ENCODE measurements around the gene TMEM151A.

TMEM151A gene

DNA sequence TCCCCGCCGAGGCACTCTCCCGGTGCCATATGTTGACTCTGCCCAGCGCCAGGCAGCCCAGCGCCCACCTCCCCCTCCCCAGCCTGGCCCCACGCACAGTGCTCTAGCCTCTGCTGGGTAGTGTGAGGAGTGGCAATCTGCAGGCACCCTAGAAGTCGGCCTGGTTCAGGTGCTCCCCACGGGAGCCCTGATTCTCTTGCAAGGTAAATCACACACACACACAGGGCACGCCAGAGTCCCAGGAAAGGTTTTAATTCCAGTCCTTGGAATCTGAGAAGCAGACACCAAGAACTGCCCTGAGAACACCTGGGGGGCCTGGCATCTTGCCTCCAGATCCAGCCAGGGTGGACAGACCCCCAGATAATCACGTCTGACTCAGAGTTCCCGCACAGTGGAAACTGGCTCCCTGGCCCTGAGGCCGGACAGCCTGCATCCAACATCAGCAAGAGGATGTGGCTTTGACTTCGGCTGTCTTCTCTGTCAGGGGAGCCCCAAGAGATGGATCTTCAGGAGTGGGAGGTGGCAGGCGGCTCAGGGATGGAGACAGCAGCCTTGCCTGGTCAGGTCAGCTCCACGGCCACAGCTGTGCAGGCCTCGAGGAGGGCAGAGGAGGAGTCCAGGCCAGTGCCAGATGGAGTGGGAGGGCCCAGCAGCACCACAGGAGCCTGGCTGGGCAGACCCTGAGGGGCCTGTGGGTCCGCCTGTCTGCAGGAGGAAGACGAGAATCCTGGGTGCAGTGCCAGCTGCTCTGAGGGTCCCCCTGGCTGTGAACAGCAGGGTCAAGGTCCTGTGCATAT is 45.6 kb downstream of the TMEM151A start:
- H3K4me3 ChIP-seq (ENCODE audit: low read depth, low read length) = no peak overlapping the region
- TF ChIP-seq, protein P1, sequence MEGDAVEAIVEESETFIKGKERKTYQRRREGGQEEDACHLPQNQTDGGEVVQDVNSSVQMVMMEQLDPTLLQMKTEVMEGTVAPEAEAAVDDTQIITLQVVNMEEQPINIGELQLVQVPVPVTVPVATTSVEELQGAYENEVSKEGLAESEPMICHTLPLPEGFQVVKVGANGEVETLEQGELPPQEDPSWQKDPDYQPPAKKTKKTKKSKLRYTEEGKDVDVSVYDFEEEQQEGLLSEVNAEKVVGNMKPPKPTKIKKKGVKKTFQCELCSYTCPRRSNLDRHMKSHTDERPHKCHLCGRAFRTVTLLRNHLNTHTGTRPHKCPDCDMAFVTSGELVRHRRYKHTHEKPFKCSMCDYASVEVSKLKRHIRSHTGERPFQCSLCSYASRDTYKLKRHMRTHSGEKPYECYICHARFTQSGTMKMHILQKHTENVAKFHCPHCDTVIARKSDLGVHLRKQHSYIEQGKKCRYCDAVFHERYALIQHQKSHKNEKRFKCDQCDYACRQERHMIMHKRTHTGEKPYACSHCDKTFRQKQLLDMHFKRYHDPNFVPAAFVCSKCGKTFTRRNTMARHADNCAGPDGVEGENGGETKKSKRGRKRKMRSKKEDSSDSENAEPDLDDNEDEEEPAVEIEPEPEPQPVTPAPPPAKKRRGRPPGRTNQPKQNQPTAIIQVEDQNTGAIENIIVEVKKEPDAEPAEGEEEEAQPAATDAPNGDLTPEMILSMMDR (IDR thresholded peaks at IDR 0.05; ENCODE audit: borderline replicate concordance, insufficient read depth, low read depth, low read length) = no peak

DNA sequence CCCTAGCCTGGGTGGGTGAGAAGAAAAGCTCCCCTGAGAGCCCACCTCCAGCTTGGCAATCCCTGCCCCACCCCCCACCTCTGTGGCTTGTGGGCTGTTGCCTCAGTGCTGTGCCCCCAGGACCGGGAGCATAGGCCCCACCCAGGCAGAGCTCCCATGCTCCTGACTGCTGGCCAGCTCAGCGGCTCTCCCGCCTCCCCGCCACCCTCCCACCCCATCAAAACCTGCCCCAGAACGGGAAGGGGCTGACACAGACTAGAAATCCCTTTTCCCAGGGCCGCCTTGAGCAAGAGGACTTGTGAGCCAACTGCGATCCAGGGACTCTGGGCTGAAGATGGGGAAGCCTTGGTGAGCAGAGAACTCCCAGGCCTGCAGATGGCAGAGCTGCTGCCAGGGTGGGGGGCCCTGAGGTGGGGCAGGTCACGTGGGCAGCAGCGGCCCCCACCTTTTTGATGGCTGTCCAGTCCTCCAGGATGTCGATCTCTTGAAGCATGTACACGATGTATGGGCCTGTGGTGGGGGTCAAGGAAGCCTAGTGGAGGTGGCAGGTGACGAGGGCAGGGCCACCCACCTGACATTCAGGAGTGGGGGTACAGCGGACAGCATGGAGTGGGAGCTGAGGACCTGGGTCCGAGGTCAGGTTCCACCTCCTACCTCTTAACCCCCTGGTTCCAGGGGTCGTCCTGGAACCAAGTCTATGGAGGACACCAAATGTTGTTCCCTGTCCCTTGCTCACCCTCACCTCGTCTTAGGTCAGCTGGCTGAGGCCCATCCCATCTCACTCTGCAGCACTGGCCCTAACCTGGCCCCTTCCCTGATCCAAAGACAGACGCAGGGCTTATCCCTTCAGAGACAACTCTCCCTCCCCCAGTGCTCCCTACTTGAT is 46.8 kb downstream of the TMEM151A start:
- TF ChIP-seq, protein P1 (IDR thresholded peaks at IDR 0.05; ENCODE audit: borderline replicate concordance, insufficient read depth, low read depth, low read length) = no peak
- no peak overlapping the region for H3K4me3 ChIP-seq (ENCODE audit: low read depth, low read length)

GRCh38 chr11:66339162-66339675 is 47.5 kb downstream of the TMEM151A start:
- H3K4me3 ChIP-seq (ENCODE audit: low read depth, low read length) = no peak overlapping the region
- TF ChIP-seq, protein P1 (IDR thresholded peaks at IDR 0.05; ENCODE audit: borderline replicate concordance, insufficient read depth, low read depth, low read length) = no peak

DNA sequence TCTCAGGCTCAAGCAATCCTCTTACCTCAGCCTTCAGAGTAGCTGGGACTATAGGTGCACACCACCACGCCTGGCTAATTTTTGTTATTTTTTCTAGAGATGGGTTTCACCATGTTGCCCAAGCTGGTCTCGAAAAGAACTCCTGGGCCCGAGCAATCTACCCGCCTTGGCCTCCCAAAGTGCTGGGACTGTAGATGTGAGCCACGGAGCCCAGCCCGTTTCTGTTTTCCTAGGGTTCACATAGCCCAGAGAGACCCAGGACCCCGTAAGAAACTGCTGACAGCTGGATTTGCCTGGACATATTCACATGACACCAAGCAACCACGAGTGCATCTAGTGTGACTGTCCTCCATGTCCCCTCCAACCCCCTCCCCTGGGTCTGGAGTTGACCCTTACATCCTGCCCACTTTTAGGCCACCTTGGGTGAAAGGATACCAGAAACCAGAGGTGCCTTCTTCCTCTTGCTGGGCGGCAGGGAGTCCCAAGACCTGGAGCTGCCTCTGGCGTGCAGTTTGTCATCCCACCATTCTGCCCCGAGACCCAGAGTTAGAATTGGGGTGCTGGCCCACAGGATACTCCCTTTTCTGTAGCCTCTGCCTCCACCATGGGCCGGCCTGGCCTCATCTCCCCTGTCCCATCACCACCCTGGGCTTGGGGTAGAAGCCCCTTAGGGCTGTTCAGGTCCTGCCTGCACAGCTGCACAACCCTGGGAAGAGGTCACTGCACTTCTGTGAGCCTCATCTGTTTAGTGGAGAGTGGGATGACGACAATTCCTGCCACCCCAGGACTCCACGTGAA is 48.2 kb downstream of the TMEM151A start:
- TF ChIP-seq, protein P1 (IDR thresholded peaks at IDR 0.05; ENCODE audit: borderline replicate concordance, insufficient read depth, low read depth, low read length) = no peak
- H3K4me3 ChIP-seq (ENCODE audit: low read depth, low read length) = no peak overlapping the region

DNA sequence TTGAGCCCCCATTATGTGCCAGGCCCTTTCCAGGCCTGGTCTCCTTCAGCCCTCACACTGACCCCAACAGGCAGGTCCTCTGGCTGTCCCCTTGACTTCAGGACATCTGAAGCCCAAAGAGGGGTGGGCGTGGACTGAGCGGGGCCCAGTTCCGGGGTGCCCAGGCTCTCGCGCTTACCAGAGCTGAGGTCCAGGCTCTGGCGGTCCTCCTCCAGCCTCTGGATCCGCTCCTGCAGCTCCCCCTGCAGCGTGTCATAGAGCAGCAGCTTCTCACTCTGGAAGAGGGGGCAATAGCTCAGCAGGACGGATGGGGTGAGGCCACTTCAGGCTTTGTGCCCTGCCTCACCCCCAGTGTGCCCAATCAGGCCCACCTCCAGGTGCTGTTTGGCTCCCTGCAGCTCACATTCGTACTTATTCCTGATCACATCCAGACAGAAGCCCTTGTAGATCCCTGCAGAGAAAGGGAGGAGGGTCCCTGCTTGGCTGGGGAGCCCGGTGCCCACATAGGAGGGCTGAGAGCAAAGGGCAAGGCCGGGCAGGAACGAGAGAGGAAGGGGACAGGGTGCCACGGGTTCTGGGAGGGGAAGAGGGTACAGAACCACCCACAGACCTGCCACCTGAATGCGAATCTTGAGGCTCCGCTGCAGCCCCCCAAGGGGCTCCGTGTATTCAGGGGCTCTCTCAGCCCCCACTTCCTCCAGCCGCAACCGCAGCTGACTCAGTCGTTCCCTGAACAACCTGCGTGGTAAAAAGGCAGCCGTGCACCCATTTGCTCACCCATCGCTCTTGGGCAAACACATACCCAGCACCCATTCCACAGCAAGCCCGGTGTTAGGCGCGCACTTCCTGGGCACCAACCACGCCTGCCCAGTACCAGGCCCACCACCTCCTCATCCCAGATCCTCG is 49.2 kb downstream of the TMEM151A start:
- TF ChIP-seq, protein P1 (IDR thresholded peaks at IDR 0.05; ENCODE audit: borderline replicate concordance, insufficient read depth, low read depth, low read length) = no peak
- H3K4me3 ChIP-seq (ENCODE audit: low read depth, low read length) = no peak overlapping the region

All from GM12875 (cell line).